ENCODE data around the gene NOL4L. TPM values are rescaled to one million over a fixed set of nuclear protein-coding genes. Genes with fewer than 3 reads are reported as not detected.

The NOL4L gene
- total and polyA plus RNA-seq, 2 donors (not counting 3 experiments of a cell fraction or from before 2014, with no cell fraction given) = 55.2 to 79.6 TPM

DNA sequence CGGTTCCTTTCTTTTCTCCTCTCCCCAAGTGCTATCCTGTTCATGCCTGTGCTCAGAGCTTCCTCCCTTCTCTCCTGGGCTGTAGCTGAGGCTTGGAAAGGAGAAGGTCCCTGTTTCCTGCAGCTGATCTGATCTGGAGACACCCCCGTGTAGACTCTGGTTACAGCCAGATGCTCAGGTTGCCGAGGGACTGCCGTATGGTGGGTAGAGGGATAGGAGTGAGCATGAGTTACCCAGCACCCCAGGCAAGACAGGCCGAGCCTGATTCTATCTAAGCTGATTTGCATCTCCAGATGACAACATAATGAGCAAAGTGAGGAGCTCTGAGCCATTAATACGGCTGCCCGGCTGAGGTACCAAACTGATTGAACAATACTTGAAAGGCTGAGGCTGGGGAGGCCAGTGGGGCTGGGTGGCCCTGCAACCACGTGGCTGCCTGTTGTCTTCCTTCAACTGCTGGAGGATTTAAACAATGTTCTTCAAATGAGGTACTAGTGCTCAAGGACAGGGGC, 135.2 kb downstream of the NOL4L start:
- intact Hi-C loops (cut with micrococcal nuclease) = loop anchor here (10.0 kb wide), 1 partner anchor 285 kb away; no protein-coding TSS in a partner anchor
- CTCF ChIA-PET = interaction anchor here (0.9 to 1.3 kb wide), 3 partner anchors 11 to 66 kb away, joined by 3 to 4 read pairs (median 4); no protein-coding TSS in a partner anchor
- POLR2A ChIA-PET = no interaction called here
- TF ChIP-seq MAX (IDR thresholded peaks at IDR 0.05; ENCODE audit: insufficient read depth, insufficient read length) = no peak
- TF ChIP-seq, protein P1, sequence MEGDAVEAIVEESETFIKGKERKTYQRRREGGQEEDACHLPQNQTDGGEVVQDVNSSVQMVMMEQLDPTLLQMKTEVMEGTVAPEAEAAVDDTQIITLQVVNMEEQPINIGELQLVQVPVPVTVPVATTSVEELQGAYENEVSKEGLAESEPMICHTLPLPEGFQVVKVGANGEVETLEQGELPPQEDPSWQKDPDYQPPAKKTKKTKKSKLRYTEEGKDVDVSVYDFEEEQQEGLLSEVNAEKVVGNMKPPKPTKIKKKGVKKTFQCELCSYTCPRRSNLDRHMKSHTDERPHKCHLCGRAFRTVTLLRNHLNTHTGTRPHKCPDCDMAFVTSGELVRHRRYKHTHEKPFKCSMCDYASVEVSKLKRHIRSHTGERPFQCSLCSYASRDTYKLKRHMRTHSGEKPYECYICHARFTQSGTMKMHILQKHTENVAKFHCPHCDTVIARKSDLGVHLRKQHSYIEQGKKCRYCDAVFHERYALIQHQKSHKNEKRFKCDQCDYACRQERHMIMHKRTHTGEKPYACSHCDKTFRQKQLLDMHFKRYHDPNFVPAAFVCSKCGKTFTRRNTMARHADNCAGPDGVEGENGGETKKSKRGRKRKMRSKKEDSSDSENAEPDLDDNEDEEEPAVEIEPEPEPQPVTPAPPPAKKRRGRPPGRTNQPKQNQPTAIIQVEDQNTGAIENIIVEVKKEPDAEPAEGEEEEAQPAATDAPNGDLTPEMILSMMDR (IDR thresholded peaks at IDR 0.05; ENCODE audit: extremely low read depth in 1 of 2, insufficient read depth in 1 of 2, low read depth in 1 of 2, low read length in 2 of 2) = no peak
- TF ChIP-seq MYC (IDR thresholded peaks at IDR 0.05; ENCODE audit: low read depth, low read length) = no peak
- TF ChIP-seq FOS (IDR thresholded peaks at IDR 0.05; ENCODE audit: borderline replicate concordance, insufficient read depth, low read length) = no peak
- no peak for FAIRE-seq
- no peak overlapping the region for H2AFZ ChIP-seq (ENCODE audit: low read depth, low read length)
- H3K9me3 ChIP-seq (replicated peaks; ENCODE audit: control insufficient read depth, insufficient read depth, low read length) = no peaks in the 10 kb centered on the region
- H3K4me3 ChIP-seq (replicated peaks in 1 of 3; ENCODE audit: insufficient read depth in 1 of 3, low read depth in 1 of 3, low read length in 3 of 3) = no peak overlapping the region
- H3K4me2 ChIP-seq (ENCODE audit: insufficient read depth, low read length) = no peak overlapping the region
- peaks cover 37% of the 10 kb centered on the region for H3K79me2 ChIP-seq (ENCODE audit: control insufficient read depth, insufficient read depth, low read length)
- H3K4me1 ChIP-seq (ENCODE audit: control insufficient read depth, extremely low read depth, insufficient read depth, low read length) = peaks cover 11% of the 10 kb centered on the region
- no TSS peak for BruUV-seq (replicated peaks)
- peaks cover 39 to 88% of the 10 kb centered on the region in 2 experiments for H3K36me3 ChIP-seq (ENCODE audit: control insufficient read depth in 2 of 2, extremely low read depth in 1 of 2, insufficient read depth in 2 of 2, low read length in 2 of 2)
- H4K20me1 ChIP-seq (replicated peaks; ENCODE audit: control insufficient read depth, extremely low read depth, insufficient read depth, low read length) = no peaks in the 10 kb centered on the region
- dilution Hi-C loops (cut with MboI; ENCODE audit: extremely low pct_ligation_motif_present, low sequenced_read_pairs) = no loop called here
- no peak for DNase-seq (ENCODE audit: low read depth, low spot score)
- no peaks in the 10 kb centered on the region for H3K9me1 ChIP-seq (replicated peaks; ENCODE audit: control insufficient read depth, extremely low read depth, insufficient read depth, low read length)
- no peak overlapping the region for H3K9ac ChIP-seq (replicated peaks; ENCODE audit: extremely low read depth, insufficient read depth, low read length)
- no peak overlapping the region for H3K27ac ChIP-seq (ENCODE audit: insufficient read depth, low read depth, low read length)
- no peaks in the 10 kb centered on the region for H3K27me3 ChIP-seq (ENCODE audit: control insufficient read depth in 2 of 2, insufficient read depth in 2 of 2, low read length in 2 of 2)

Measured in endothelial cell of umbilical vein (primary cell).